ENCODE data around the gene UBL4A.

UBL4A gene

GRCh38 chrX:154471839-154472684, 14.4 kb downstream of the UBL4A start:
- H3K27ac ChIP-seq: no peak overlapping the region
- no peak for TF ChIP-seq CTCF (IDR thresholded peaks at IDR 0.05)
- TF ChIP-seq ZFX (IDR thresholded peaks at IDR 0.05; ENCODE audit: borderline replicate concordance): no peak

GRCh38 chrX:154470914-154471568, 15.4 kb downstream of the UBL4A start:
- H3K27ac ChIP-seq: no peak overlapping the region
- TF ChIP-seq CTCF (IDR thresholded peaks at IDR 0.05) (no peak), ZFX (IDR thresholded peaks at IDR 0.05; ENCODE audit: borderline replicate concordance) (no peak)

- no peak for TF ChIP-seq CTCF (IDR thresholded peaks at IDR 0.05)
- TF ChIP-seq ZFX (IDR thresholded peaks at IDR 0.05; ENCODE audit: borderline replicate concordance): no peak
- no peak overlapping the region for H3K27ac ChIP-seq
These were observed 16.0 kb downstream of the UBL4A start for GRCh38 chrX:154470434-154470833.

GRCh38 chrX:154469880-154470279, 16.5 kb downstream of the UBL4A start:
- H3K27ac ChIP-seq: no peak overlapping the region
- TF ChIP-seq ZFX (IDR thresholded peaks at IDR 0.05; ENCODE audit: borderline replicate concordance) (no peak), CTCF (IDR thresholded peaks at IDR 0.05) (no peak)

GRCh38 chrX:154469114-154469513, 17.3 kb downstream of the UBL4A start:
- no peak for TF ChIP-seq ZFX (IDR thresholded peaks at IDR 0.05; ENCODE audit: borderline replicate concordance)
- no peak for TF ChIP-seq CTCF (IDR thresholded peaks at IDR 0.05)

GRCh38 chrX:154468217-154468616, 18.2 kb downstream of the UBL4A start:
- no peak for TF ChIP-seq CTCF (IDR thresholded peaks at IDR 0.05)
- no peak for TF ChIP-seq ZFX (IDR thresholded peaks at IDR 0.05; ENCODE audit: borderline replicate concordance)

More at GRCh38 chrX:154469114-154469513, 17.3 kb downstream of the UBL4A start:
- H3K27ac ChIP-seq: no peak overlapping the region

GRCh38 chrX:154467556-154467955, 18.9 kb downstream of the UBL4A start:
- TF ChIP-seq ZFX (IDR thresholded peaks at IDR 0.05; ENCODE audit: borderline replicate concordance) (no peak), CTCF (IDR thresholded peaks at IDR 0.05) (no peak)
- no peak overlapping the region for H3K27ac ChIP-seq

More at GRCh38 chrX:154468217-154468616, 18.2 kb downstream of the UBL4A start:
- no peak overlapping the region for H3K27ac ChIP-seq

Measured in 22Rv1 (cell line).